ENCODE measurements around the gene ILK.

DNA sequence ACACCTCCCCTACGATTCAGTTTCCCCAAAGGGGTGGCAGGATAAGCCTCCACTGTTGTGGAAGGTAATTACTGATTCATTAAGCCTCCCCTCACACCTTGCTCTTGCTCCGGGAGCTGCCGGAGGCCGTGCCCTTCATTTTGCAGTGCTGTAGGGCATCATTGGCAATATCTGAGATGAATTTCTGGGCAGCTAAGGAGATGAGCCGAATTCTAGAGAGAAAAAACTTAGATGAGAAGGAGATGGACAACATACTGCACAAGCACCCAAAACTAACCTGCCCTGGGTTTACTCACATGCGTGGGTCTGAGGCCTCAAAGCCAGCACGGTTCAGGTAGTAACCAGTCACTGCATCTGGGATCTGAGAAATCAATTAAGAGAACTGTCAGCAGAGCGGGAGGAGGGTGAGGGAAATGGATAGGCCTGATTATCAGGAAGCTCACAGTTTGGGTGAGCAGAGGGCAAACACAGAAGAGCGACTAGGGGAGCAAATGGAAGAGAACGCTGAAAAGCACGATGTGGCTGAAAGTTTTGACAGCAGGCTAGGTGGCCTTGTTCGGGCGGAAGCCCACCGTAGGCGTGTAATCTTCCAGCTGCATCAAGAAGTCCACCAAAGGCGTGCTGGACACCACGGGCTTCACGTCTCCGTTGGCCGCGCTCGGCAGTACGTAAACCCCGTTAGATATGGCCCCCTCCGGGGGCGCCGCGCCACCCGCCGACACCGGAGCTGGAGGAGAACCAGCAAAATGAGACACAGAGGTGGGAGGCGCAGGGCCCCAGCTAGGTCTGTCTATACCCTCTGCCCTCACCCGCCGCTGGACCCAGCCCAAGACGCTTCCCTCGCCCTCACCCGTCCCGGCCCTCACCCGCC, 7.8 kb downstream of the ILK start:
- TF ChIP-seq, protein P1, sequence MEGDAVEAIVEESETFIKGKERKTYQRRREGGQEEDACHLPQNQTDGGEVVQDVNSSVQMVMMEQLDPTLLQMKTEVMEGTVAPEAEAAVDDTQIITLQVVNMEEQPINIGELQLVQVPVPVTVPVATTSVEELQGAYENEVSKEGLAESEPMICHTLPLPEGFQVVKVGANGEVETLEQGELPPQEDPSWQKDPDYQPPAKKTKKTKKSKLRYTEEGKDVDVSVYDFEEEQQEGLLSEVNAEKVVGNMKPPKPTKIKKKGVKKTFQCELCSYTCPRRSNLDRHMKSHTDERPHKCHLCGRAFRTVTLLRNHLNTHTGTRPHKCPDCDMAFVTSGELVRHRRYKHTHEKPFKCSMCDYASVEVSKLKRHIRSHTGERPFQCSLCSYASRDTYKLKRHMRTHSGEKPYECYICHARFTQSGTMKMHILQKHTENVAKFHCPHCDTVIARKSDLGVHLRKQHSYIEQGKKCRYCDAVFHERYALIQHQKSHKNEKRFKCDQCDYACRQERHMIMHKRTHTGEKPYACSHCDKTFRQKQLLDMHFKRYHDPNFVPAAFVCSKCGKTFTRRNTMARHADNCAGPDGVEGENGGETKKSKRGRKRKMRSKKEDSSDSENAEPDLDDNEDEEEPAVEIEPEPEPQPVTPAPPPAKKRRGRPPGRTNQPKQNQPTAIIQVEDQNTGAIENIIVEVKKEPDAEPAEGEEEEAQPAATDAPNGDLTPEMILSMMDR (IDR thresholded peaks at IDR 0.05 in 2 of 3, conservative IDR thresholded peaks at IDR 0.05 in 1 of 3; ENCODE audit: borderline replicate concordance in 1 of 3, insufficient read depth in 1 of 3, low read depth in 2 of 3, low read length in 2 of 3): no peak
- no peak for TF ChIP-seq MAX (IDR thresholded peaks at IDR 0.05)
- no peak for TF ChIP-seq POLR2A (IDR thresholded peaks at IDR 0.05; ENCODE audit: borderline replicate concordance, extremely low read depth, insufficient read depth, insufficient read length)

Measured in HCT116 (cell line).